COR-L47 (cell line): ENCODE measurements around the gene FGF14.
A peak's percentile ranks its signal among the peaks of the same experiment; 100 is the strongest.

ENCODE experiments used
- DNase-seq: peaks from one replicate; lab custom pipeline; 2025; lab: John Stamatoyannopoulos, UW

Gene FGF14

DNA sequence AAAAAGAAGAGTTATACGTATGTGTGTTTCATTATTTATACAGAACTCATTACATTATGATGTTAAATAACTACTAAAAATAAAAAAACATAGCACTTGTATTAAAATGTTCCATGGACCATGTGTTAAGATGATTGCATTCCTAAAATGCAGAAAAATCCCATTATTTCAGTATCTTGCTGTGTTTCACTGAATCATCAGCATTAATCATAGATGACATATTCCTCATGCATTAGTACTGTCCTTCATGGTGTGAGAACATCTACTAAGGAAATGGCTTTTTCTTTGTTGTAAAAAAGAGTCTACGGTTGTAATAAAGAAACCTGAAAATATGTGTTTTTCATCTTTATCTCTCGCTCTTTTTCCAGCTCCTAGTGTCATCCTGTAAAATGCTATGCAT lies 416.5 kb downstream of the FGF14 start:
- DNase-seq: no peak

- peak; percentile 9 for DNase-seq
Measured at GRCh38 chr13:101982903-101983302, 418.9 kb downstream of the FGF14 start.

DNA sequence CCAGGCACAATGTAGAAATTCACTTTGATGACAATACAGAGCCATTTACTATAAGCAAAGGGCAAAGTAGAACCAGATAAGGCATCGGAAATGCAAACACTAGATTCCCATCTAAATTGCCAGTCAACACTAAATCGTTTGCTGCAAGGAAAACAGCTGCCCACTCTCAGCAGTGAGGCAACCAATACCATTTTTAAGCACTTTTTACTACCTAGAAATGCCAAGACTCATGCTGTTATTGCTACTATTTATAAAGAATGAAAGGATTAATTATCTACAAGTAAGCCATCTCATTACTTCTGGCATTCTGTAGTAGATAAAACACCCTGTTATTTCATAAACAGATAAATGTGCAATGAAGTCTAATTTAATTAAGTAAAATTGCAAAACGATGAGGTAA lies 422.0 kb downstream of the FGF14 start:
- peak; percentile 29 for DNase-seq

DNA sequence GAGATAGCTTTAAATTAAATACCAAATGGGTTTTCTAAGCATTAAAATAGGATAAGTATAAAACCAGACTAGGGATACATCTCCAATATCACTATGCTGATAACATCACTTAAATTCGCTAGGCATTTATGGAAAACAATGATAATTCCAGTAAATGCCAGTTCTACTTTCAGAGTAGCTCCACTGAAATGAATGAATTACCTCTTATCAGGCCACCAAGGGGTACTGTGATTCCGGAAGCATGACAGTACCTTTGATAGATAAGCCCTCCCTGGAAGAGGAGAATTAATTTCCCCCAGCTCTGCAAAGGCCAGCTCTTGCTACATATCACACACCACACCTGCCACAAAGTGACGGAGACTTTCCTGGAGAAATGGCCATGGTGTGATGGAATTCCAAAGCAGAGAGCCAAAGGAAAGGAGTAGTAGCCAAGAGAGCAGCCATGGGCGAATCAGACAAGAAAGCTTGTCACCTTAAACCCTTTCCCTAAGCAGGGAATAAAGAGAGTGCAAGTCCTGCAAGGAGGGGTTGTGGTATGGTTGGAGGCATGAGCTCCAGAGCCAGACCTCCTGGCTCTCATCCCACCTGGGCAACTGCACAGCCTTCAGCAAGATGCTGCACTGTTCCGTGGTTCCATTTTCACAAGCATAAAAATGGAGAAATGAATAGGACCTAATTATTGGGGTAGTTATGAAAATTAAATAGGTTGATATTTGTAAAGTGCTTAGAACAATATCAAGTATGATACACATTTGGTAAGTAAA lies 423.1 kb downstream of the FGF14 start:
- no peak for DNase-seq

GRCh38 chr13:101977475-101977874 lies 424.4 kb downstream of the FGF14 start:
- DNase-seq: peak; percentile 6

- DNase-seq: no peak
Measured at GRCh38 chr13:101972191-101972590, 429.7 kb downstream of the FGF14 start.

- no peak for DNase-seq
Measured at GRCh38 chr13:101970341-101970740, 431.5 kb downstream of the FGF14 start.

- DNase-seq: no peak
Measured at GRCh38 chr13:101967781-101968180, 434.1 kb downstream of the FGF14 start.

DNA sequence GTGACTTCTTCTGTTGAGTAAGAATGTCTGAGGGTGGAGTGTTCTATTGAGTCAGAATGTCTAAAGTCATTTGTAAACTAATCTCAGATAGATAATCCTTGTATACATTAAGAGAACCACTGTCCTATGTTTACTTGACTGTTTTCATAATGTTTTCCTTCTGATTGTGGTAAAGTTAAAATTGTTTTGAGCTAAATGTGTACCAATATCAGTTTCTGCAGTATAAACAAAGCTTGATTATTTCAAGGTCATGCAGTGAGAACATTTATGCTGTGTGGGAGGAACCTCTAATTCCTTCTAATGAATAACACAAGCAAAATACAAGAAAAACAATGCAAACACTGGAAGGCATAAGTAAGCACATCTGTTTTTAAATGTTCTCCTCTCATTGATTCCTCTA lies 434.6 kb downstream of the FGF14 start:
- DNase-seq: no peak

DNA sequence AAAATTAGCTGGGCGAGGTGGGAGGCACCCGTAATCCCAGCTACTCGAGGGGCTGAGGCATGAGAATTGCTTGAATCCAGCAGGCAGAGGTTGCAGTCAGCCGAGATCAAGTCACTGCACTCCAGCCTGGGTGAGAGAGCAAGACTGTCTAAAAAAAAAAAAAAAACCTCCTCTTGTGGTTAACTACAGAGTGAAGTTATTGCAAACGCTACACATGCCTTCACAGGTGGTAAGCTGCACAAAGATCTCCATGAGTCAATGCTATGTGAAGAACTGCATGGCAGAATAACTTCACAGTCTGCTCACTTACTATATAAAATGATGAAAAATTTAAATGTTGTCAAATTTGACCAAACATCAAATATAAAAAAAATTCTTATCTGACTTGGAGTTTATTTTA lies 436.8 kb downstream of the FGF14 start:
- no peak for DNase-seq

DNA sequence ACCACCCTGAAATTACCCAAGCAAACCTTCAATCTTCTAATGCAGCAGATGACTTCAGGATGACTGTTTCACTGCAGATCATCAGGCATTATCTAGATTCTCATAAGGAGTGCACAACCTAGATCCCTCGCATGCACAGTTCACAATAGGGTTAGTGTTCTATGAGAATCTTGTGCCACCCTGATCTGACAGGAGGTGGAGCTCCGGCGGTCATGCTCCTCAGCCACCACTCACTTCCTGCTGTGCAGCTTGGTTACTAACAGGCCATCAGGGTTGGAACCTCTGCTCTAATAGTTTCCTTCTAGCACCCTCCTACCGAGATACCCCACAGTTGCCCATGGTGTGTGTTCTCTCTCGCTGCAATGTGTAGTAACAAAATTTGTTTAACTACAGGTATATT lies 442.8 kb downstream of the FGF14 start:
- DNase-seq: no peak

- no peak for DNase-seq
Measured at GRCh38 chr13:101955764-101956163, 446.1 kb downstream of the FGF14 start.

GRCh38 chr13:101951114-101951513 lies 450.7 kb downstream of the FGF14 start:
- DNase-seq: no peak

DNA sequence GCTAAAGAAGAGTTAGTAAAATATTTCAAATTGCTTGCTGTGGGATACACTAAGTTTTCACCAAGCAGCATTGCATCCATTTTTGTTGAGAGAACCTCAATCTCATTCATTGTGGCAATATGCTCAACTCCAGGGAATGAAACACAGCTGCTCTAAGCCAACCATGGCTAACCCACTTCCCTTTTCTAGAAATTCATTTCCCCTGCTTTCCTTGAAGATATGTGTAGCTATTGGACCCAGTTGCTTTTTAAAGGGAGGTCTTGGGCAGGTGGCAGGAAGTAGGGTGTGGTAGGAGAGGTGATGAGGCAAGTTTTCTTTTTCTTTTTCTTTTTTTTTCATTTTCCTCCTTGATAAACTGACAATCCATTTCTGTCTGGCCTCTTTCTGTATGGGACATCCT lies 452.2 kb downstream of the FGF14 start:
- no peak for DNase-seq

DNA sequence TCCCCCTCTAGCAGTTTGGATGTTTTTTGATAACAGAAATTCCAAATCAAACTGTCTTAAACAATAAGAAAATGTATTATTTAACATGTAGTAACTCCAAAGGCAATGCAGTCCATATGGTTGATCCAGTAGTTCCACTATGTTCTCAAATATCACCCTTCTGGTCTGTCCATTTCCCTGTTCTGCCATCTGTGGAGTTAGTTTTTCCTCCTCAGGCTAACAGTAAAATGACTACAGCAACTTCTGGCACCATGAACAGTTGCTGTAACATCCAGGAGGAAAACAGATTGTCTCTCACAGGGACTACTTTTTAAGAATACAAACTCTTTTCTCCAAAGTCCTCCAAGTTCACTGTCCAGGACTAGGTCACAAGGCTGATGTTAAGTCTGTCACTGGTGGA lies 455.4 kb downstream of the FGF14 start:
- DNase-seq: no peak

DNA sequence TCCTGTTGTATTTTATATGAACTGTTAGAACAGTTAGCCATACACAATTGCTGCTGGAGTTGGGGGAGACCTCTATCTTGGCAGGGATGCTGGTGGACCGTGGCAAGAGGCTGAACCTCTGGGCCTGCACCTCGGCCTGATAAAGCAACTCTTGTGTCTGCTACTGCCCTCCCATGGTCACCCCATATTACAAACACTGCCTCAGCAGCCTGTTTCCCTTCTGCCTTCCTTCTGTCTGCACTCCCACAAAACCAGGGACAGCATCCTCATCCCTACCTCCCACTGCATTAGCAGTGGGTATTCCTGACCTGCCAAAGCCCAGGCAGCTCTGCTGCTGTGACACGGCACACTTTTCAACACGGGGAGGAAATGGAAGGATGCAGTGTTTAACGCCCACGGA lies 456.4 kb downstream of the FGF14 start:
- DNase-seq: no peak

DNA sequence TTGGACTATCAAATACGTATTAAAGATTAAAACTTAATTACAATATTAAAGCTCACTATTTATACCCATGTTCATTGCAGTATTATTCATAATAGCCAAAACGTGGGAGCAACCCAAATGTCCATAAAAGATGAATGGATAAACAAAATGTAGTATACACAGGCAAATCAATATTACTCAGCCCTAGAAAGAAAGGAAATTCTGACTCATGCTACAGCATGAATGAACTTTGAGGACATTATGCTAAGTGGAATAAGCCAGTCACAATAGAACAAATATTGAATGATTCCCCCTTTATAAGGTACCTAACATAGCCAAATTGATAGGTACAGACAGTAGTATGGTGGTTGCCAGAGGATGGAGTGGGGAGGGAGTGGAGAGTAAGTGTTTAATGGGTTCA lies 457.3 kb downstream of the FGF14 start:
- no peak for DNase-seq

DNA sequence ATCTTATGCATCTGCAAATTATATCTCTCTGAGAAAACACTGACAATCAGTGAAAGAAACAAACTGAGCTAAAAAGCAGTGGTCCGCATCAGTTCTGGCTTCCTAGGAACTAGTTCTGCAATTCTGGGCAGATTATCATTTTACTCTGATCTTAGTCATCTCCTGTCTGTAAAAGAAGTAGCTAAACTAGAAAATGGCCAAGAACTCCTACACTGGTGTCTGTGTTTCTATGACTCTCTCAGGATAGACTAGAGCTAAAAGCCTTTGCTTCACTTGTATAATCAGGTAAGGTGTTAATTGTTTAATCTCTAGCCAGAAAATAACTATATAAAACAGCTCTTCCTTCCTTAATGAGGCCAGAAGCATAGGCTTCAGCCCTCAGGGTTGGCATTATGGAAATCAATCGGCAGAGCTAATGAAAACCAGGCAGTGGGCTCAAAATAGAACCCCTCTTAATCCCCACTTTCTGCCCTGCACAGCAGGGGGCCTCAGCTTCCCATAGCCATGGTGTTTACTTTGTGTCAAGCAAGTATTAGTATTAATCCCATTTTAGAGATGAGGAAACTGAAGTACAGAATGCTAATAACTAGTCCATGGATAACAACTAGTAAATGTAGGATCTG lies 459.2 kb downstream of the FGF14 start:
- DNase-seq: no peak

- DNase-seq: peak; percentile 71
Measured at GRCh38 chr13:101942038-101942437, 459.8 kb downstream of the FGF14 start.

DNA sequence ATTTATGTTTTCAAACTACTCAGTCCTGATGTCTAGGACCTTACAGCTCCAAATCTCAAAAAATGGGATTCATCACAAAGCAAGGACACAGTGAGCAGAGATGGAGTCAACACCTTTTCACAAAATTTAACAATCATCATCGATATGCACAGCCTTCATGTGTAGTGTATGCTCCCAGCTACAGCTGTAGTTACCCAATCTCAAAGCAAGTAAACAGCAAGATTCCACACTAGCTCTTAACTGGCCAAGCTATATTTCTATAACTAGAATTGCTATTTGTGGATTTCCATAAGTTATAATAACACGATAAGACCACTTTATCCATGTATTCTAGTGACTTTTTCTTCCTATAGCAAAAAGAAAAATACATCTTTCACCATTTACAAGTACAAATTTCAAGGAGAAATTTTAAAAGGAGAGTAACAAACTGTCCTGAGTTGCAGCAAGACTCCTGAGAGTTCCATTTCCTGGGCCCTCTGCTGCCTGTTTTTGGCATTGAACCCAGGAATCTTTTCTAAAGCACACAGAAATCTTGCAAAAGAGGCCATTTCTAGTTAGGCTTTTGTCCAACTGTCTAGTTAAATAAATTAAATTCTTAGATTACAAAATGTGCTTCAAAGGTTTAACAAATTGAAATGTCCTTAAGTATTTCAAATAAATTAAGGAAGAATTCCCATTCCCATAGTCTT lies 460.6 kb downstream of the FGF14 start:
- peak; percentile 12 for DNase-seq

- no peak for DNase-seq
Measured at GRCh38 chr13:101939370-101939769, 462.5 kb downstream of the FGF14 start.

DNA sequence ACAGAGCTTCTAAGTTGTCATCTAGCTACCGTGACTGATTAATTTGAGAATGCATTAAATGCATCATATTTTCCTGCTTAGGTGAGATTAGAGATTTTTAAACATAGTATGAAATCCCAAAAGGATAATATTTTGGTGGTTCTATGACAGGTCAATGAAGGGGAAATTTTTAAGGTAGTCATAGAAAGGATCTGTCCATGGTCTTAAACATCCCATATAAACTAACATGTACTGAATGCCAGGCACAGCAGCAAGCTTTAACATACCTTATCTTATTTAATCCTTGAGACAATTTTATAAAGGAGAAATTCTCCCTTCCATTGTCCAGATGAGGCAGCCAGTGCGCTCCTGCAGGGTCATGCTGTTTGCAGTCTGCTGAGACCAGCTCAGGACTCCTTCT lies 466.0 kb downstream of the FGF14 start:
- no peak for DNase-seq

DNA sequence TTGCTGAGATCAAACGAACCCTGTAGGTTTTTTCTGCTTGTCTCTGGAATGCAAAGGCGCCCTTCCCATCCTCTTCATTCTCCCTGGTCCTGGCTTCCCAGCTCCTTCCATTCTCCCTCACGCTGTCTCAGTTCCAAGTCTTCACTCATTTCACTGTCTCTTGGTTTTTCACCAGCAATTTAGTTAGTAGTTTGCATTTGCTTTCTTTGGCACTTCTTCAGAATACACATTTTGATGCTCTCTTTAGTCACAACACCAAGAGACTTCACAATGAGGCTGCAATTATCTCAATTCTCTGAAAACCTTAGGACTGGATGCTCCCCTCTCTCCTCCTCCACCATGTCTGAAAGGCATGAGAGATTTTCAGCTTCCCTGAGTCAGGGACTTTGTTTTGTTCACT lies 470.7 kb downstream of the FGF14 start:
- no peak for DNase-seq
